AG04450 (cell line): ENCODE measurements around the gene SRGAP2. TPM values are rescaled to one million over a fixed set of nuclear protein-coding genes. Genes with fewer than 3 reads are reported as not detected.
"Not testable (repeated sequence)": the region's sequence is repeated elsewhere in the genome, so short reads cannot be mapped to it uniquely, and the experiment has no call there.

ENCODE experiments used
- CTCF ChIA-PET: fragments of 300-600, 350-600 bp; formaldehyde crosslinking; extraction: SDS; loops from one replicate; lab custom pipeline; 2022; ENCODE audit warnings: antibody characterized with exemption, inconsistent platforms; lab: Charles Lee
- POLR2A ChIA-PET: fragments of 350-600 bp; formaldehyde crosslinking; extraction: SDS; loops from one replicate; lab custom pipeline; 2021; ENCODE audit warnings: antibody characterized with exemption, inconsistent platforms; lab: Yijun Ruan, JAX
- DNase-seq: peaks from one replicate; pipeline ENCODE4 v3.0.0-alpha.2; 2011; ENCODE audit warnings: low read depth, low spot score
- H3K27ac ChIP-seq: one replicate; pipeline ENCODE4 v1.5.1; 2012; ENCODE audit warnings: low read depth, low read length, control low read depth
- H3K27me3 ChIP-seq: one replicate; pipeline ENCODE4 v1.6.0; 2012; ENCODE audit warnings: low read length; ENCODE audit not compliant: control insufficient read depth, insufficient read depth
- H3K4me3 ChIP-seq: 2 replicates; pipeline ENCODE4 v1.5.1; 2011; ENCODE audit warnings: mild to moderate bottlenecking, low read depth, low read length, control low read depth
- H3K9me3 ChIP-seq: 2 replicates; pipeline ENCODE4 v1.5.1; 2012; ENCODE audit warnings: low read length; ENCODE audit not compliant: control insufficient read depth, insufficient read depth
- polyA plus RNA-seq: library from polyadenylated mRNA; depleted of rRNA; stranded (reverse); fragments of >200 nt; gene quantifications from 2 replicates; pipeline ENCODE4 v1.2.3, GENCODE V29; 2011

Gene SRGAP2
- polyA plus RNA-seq, 1 experiment, result 12.4 TPM

- H3K4me3 ChIP-seq, POLR2A ChIA-PET, DNase-seq, CTCF ChIA-PET, H3K27me3 ChIP-seq, H3K9me3 ChIP-seq, H3K27ac ChIP-seq: not testable (repeated sequence)
These were observed 29.8 kb downstream of the SRGAP2 start for GRCh38 chr1:206232970-206233645.

DNA sequence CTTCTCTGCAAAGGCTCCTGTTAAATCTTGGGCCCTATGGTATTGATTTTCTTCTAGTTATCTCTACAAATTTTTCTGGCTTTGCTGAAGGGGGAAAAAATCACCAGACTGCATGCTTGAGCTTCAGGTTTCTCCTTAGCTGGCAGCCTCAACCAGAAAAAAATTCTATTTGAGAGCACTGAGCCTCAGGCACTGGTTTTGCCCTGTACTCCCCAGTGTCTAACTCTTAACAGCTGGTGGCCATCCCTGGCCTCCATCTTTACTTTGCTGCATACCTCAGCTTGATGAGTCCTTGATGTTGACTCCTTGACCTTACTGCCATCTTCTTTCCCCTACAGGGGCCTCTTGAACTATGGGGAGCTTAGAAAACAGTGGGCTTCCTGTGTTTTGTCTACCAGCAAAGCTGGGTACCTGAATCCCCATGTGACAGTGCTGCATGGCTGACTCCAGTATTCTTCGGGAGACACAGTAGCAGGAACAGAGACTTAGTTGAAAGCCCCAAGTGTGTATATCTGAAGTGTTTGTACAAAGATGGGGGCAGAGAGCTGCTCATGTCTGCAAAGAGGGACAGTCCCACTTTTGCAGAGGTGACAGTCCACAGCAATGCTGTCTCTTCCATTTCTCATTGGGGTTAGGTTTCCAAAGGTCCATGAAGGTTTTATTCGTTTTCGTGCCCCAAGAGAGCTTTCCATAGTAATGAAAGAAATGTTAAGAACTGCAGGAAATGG, 31.0 kb downstream of the SRGAP2 start:
- H3K4me3 ChIP-seq, H3K27me3 ChIP-seq, DNase-seq, CTCF ChIA-PET, H3K27ac ChIP-seq, H3K9me3 ChIP-seq, POLR2A ChIA-PET: not testable (repeated sequence)

DNA sequence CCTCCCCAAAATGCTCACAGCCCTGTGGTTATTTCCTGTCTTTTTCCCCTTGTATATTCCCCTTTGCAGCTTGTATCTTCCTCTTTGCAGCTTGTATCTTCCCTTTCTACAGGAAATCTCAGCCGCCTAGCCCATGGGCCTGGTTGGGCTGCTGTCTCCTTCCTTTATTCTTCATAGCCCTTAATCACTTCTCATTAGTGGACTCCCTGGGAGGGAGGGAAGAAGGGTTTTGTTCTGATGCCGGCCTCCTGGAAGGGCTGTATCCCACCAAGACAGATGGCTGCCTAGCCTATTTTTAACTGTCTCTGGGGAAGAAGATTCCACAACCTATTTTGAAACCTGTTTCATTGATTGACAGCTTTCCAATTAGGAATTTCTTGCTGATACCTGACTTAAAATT, 31.8 kb downstream of the SRGAP2 start:
- CTCF ChIA-PET, H3K9me3 ChIP-seq, H3K27me3 ChIP-seq, DNase-seq, POLR2A ChIA-PET, H3K4me3 ChIP-seq, H3K27ac ChIP-seq: not testable (repeated sequence)

GRCh38 chr1:206240288-206240687, 36.9 kb downstream of the SRGAP2 start:
- DNase-seq, H3K9me3 ChIP-seq, CTCF ChIA-PET, H3K27ac ChIP-seq, H3K27me3 ChIP-seq, POLR2A ChIA-PET, H3K4me3 ChIP-seq: not testable (repeated sequence)

- H3K4me3 ChIP-seq, DNase-seq, POLR2A ChIA-PET: not testable (repeated sequence)
These were observed 40.0 kb downstream of the SRGAP2 start for GRCh38 chr1:206243335-206243734.

GRCh38 chr1:206245479-206245878, 42.1 kb downstream of the SRGAP2 start:
- DNase-seq, H3K27ac ChIP-seq, CTCF ChIA-PET, H3K4me3 ChIP-seq, POLR2A ChIA-PET, H3K27me3 ChIP-seq, H3K9me3 ChIP-seq: not testable (repeated sequence)

More at GRCh38 chr1:206243335-206243734, 40.0 kb downstream of the SRGAP2 start:
- H3K27me3 ChIP-seq, CTCF ChIA-PET, H3K27ac ChIP-seq, H3K9me3 ChIP-seq: not testable (repeated sequence)

GRCh38 chr1:206246129-206246886, 43.0 kb downstream of the SRGAP2 start:
- CTCF ChIA-PET, H3K4me3 ChIP-seq, H3K9me3 ChIP-seq, DNase-seq, H3K27me3 ChIP-seq, H3K27ac ChIP-seq, POLR2A ChIA-PET: not testable (repeated sequence)

DNA sequence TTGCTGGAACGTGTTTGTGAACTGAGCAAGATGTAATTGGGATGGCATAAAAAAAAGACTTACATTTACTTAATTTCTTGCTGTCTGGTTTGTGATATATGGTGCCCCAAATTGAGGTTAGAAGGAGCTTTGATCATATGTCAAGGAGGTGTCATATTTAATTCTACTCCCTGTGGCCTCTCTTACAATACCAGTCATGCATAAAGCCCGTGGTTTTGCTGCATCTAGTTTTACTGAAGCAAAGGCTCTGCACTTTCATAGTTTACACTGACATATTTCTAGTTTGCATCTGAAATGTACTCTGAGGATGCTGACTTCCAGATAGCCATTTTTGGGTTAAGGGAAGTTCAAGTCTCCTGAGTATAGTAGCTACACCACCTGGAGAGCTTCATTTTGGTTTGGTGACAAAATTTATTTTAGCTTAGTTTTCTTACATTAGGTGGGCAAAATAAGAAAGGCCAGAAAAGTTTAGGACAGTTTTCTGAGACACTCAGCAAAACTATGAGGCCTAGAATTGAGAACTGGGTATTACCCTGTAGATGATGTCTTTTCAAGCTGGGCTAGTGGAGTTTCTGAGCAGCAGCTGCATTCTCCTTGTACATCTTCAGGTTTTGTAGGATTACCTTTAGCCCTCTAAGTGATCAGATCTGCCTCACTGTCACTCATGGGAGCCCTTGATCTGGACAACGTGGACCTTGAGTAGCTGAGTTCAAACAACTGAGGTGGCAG, 47.8 kb downstream of the SRGAP2 start:
- H3K4me3 ChIP-seq, H3K27me3 ChIP-seq, CTCF ChIA-PET, POLR2A ChIA-PET, DNase-seq, H3K27ac ChIP-seq, H3K9me3 ChIP-seq: not testable (repeated sequence)

GRCh38 chr1:206252680-206253335, 49.5 kb downstream of the SRGAP2 start:
- H3K9me3 ChIP-seq, H3K27me3 ChIP-seq, POLR2A ChIA-PET, H3K4me3 ChIP-seq, CTCF ChIA-PET: not testable (repeated sequence)
- peak; percentile 18 for DNase-seq
- H3K27ac ChIP-seq, result peak overlapping the region; percentile 52
